K562 (cell line): Measurements from ENCODE around the gene CREBL2. TPM values are rescaled to one million over a fixed set of nuclear protein-coding genes. Genes with fewer than 3 reads are reported as not detected.
A peak's percentile ranks its signal among the peaks of the same experiment; 100 is the strongest.

Experiments used
- ADNP ChIP-seq: fragments of 200-800 bp; sonication (Bioruptor generic); IDR thresholded peaks from 2 replicates; pipeline ENCODE4 v1.6.1; 2016; ENCODE audit warnings: missing genetic modification characterization, missing compliant biosample characterization
- CBX1 ChIP-seq: sonication (generic); IDR thresholded peaks from 2 replicates; pipeline ENCODE4 v1.6.1; 2016; ENCODE audit warnings: antibody characterized with exemption, low read depth, mild to moderate bottlenecking
- CTBP1 ChIP-seq: fragments of 450-650 bp; IDR thresholded peaks from 2 replicates; pipeline ENCODE4 v1.6.1; 2016; ENCODE audit warnings: borderline replicate concordance
- FOXK1 ChIP-seq: sonication (generic); formaldehyde crosslinking; IDR thresholded peaks from 2 replicates; pipeline ENCODE4 v1.8.0; 2022; ENCODE audit warnings: missing genetic modification reagents, mild to moderate bottlenecking, borderline replicate concordance
- GATA2 ChIP-seq: sonication (generic); formaldehyde crosslinking; IDR thresholded peaks from 2 replicates; pipeline ENCODE4 v1.4.0; 2020; ENCODE audit warnings: mild to moderate bottlenecking, missing genetic modification reagents
- HDGF ChIP-seq: fragments of 450-650 bp; IDR thresholded peaks from 2 replicates; pipeline ENCODE4 v1.6.1; 2016
- JUNB ChIP-seq: fragments of 450-650 bp; formaldehyde crosslinking; conservative IDR thresholded peaks from 2 replicates; pipeline ENCODE4 v1.4.0; 2020; ENCODE audit warnings: mild to moderate bottlenecking
- NR0B1 ChIP-seq: fragments of 450-650 bp; IDR thresholded peaks from one replicate; pipeline ENCODE4 v1.6.1; 2018; ENCODE audit warnings: mild to moderate bottlenecking, moderate library complexity; ENCODE audit not compliant: partially characterized antibody
- POLR3G ChIP-seq: IDR thresholded peaks from 2 replicates; pipeline ENCODE4 v1.6.1; 2011; ENCODE audit not compliant: insufficient read length, insufficient replicate concordance; ENCODE audit errors: extremely low read depth
- RERE ChIP-seq: sonication (generic); formaldehyde crosslinking; IDR thresholded peaks from 2 replicates; pipeline ENCODE4 v1.8.0; 2023; ENCODE audit warnings: missing genetic modification reagents, mild to moderate bottlenecking, borderline replicate concordance
- SOX6 ChIP-seq: fragments of 450-650 bp; IDR thresholded peaks from 2 replicates; pipeline ENCODE4 v1.6.1; 2014; ENCODE audit warnings: mild to moderate bottlenecking
- STAG1 ChIP-seq: sonication (generic); formaldehyde crosslinking; IDR thresholded peaks from 2 replicates; pipeline ENCODE4 v1.5.0; 2020; ENCODE audit warnings: missing genetic modification reagents, borderline replicate concordance
- TCF15 ChIP-seq: fragments of 250-450 bp; sonication (Bioruptor Pico); IDR thresholded peaks from 2 replicates; pipeline ENCODE4 v1.8.0; 2022; ENCODE audit warnings: moderate library complexity, mild to moderate bottlenecking, inconsistent platforms
- THAP7 ChIP-seq: fragments of 250-450 bp; sonication (Bioruptor Pico); IDR thresholded peaks from 2 replicates; pipeline ENCODE4 v1.5.0; 2021
- VEZF1 ChIP-seq: fragments of 200-800 bp; sonication (Bioruptor generic); IDR thresholded peaks from 2 replicates; pipeline ENCODE4 v1.6.1; 2017; ENCODE audit warnings: missing genetic modification characterization, missing compliant biosample characterization
- ZFP91 ChIP-seq: sonication (generic); formaldehyde crosslinking; IDR thresholded peaks from 2 replicates; pipeline ENCODE4 v1.8.0; 2022; ENCODE audit warnings: mild to moderate bottlenecking, missing genetic modification reagents
- ZNF583 ChIP-seq: fragments of 250-450 bp; sonication (Bioruptor Pico); IDR thresholded peaks from 2 replicates; pipeline ENCODE4 v1.4.0; 2020
- ZZZ3 ChIP-seq: fragments of 450-650 bp; IDR thresholded peaks from 2 replicates; pipeline ENCODE4 v1.6.1; 2016; ENCODE audit warnings: antibody characterized with exemption, mild to moderate bottlenecking, moderate library complexity
- polyA plus RNA-seq, 8 experiments: library from polyadenylated mRNA; depleted of rRNA in 4 of 8; stranded (reverse) in 5 of 8; unstranded in 3 of 8; fragments of >200 nt; fragmentation: Nextera tagmentation in 2 of 8; fragmentation: Illumina TruSeq in 1 of 8; extraction: Ambion mirVana in 2 of 8; extraction: Trizol in 1 of 8; gene quantifications; 2 replicates each; pipeline versions ENCODE4 v1.2.1 to v1.2.3, GENCODE V29; 2011 to 2014; ENCODE audit warnings: inconsistent platforms in 1 of 8, missing spikeins in 1 of 8
- total RNA-seq, 7 experiments: library from RNA; depleted of rRNA in 6 of 7; stranded (reverse); fragments of >200 nt in 6 of 7; fragmentation: Illumina TruSeq in 2 of 7; extraction: Trizol in 2 of 7; gene quantifications; 2 replicates each; pipeline versions ENCODE4 v1.2.1 to v1.2.3, GENCODE V29; 2011 to 2021; ENCODE audit warnings: low replicate concordance in 1 of 7

Gene CREBL2
- total and polyA plus RNA-seq, 9 of the 15 experiments (the other 6 are each of a cell fraction or from before 2014, with no cell fraction given): 1.7 to 7.3 (median 5.2) TPM

- TF ChIP-seq RERE (no peak), CBX1 (no peak), FOXK1 (CRISPR knock-in tag) (no peak), GATA2 (CRISPR knock-in tag) (no peak), STAG1 (no peak), POLR3G (no peak), ZFP91 (no peak), ZZZ3 (no peak), NR0B1 (no peak), ADNP (tag) (no peak), CTBP1 (peak; percentile 75; the same call in 1 of the 2 replicates), VEZF1 (CRISPR knock-in tag) (peak; percentile 95), TCF15 (no peak), SOX6 (no peak), JUNB (CRISPR knock-in tag) (no peak), HDGF (no peak), ZNF583 (CRISPR knock-in tag) (no peak), THAP7 (no peak)
These were observed 49.0 kb upstream of the CREBL2 start, which contains the start of gene DUSP16 (continued) for GRCh38 chr12:12562585-12563261.
